A673 (cell line): Measurements from ENCODE around the gene TMEM163.

Experiments
- EZH2 ChIP-seq: fragments of 200-600 bp; sonication (generic); IDR thresholded peaks from 2 replicates; pipeline ENCODE4 v1.6.1; 2017; ENCODE audit warnings: borderline replicate concordance, low read depth, mild to moderate bottlenecking, mixed read lengths, antibody characterized with exemption, low read length; ENCODE audit not compliant: poor library complexity, severe bottlenecking
- TF ChIP-seq, protein P1 (sequence below): fragments of 300-800, 200-600 bp; sonication (generic); conservative IDR thresholded peaks from 2 replicates; pipeline ENCODE4 v1.5.1; 2017; ENCODE audit warnings: low read depth, mild to moderate bottlenecking, antibody characterized with exemption, low read length, moderate library complexity, mixed read lengths

DNA sequence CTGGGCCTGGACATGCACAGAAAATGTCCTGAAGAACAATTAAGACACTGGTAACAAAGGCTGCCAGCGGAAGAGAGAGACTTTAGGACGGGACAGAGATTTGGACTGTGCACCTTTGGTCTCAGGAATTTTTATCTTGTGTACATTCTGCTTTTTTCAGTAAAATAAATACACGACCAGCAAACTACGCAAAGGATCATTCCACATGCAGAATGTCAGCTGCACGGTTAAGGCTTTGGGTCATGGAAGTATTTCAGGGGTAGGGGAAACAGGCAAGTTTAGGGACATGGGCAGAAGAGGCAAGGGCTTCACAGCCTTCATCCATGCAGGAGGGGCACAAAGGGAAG lies 11.5 kb downstream of the TMEM163 start:
- TF ChIP-seq, protein P1, sequence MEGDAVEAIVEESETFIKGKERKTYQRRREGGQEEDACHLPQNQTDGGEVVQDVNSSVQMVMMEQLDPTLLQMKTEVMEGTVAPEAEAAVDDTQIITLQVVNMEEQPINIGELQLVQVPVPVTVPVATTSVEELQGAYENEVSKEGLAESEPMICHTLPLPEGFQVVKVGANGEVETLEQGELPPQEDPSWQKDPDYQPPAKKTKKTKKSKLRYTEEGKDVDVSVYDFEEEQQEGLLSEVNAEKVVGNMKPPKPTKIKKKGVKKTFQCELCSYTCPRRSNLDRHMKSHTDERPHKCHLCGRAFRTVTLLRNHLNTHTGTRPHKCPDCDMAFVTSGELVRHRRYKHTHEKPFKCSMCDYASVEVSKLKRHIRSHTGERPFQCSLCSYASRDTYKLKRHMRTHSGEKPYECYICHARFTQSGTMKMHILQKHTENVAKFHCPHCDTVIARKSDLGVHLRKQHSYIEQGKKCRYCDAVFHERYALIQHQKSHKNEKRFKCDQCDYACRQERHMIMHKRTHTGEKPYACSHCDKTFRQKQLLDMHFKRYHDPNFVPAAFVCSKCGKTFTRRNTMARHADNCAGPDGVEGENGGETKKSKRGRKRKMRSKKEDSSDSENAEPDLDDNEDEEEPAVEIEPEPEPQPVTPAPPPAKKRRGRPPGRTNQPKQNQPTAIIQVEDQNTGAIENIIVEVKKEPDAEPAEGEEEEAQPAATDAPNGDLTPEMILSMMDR, result no peak
- TF ChIP-seq EZH2, result no peak
